ENCODE results near the gene ASXL1.

Gene ASXL1

GRCh38 chr20:32440069-32440757 is 82.1 kb downstream of the ASXL1 start:
- no peak for DNase-seq (ENCODE audit: low read depth, low spot score)

- DNase-seq (ENCODE audit: low read depth, low spot score): no peak
Observed at GRCh38 chr20:32440758-32441078, 82.6 kb downstream of the ASXL1 start.

GRCh38 chr20:32441638-32442037 is 83.5 kb downstream of the ASXL1 start:
- DNase-seq (ENCODE audit: low read depth, low spot score): no peak

- no peak for DNase-seq (ENCODE audit: low read depth, low spot score)
Observed at GRCh38 chr20:32442630-32443373, 84.7 kb downstream of the ASXL1 start.

GRCh38 chr20:32443386-32443974 is 85.3 kb downstream of the ASXL1 start:
- no peak for DNase-seq (ENCODE audit: low read depth, low spot score)

GRCh38 chr20:32444474-32445220 is 86.5 kb downstream of the ASXL1 start:
- no peak for DNase-seq (ENCODE audit: low read depth, low spot score)

- peak; percentile 25 for DNase-seq (ENCODE audit: low read depth, low spot score)
Observed at GRCh38 chr20:32445539-32446273, 87.6 kb downstream of the ASXL1 start.

- DNase-seq (ENCODE audit: low read depth, low spot score): no peak
Observed at GRCh38 chr20:32446301-32447100, 88.4 kb downstream of the ASXL1 start.

- DNase-seq (ENCODE audit: low read depth, low spot score): no peak
Observed at GRCh38 chr20:32447136-32448027, 89.3 kb downstream of the ASXL1 start.

GRCh38 chr20:32448306-32449056 is 90.3 kb downstream of the ASXL1 start:
- no peak for DNase-seq (ENCODE audit: low read depth, low spot score)

- DNase-seq (ENCODE audit: low read depth, low spot score): no peak
Observed at GRCh38 chr20:32449057-32449889, 91.1 kb downstream of the ASXL1 start.

GRCh38 chr20:32449890-32450401 is 91.8 kb downstream of the ASXL1 start:
- DNase-seq (ENCODE audit: low read depth, low spot score): no peak

GRCh38 chr20:32450484-32451061 is 92.4 kb downstream of the ASXL1 start:
- no peak for DNase-seq (ENCODE audit: low read depth, low spot score)

- DNase-seq (ENCODE audit: low read depth, low spot score): no peak
Observed at GRCh38 chr20:32451340-32451681, 93.2 kb downstream of the ASXL1 start.

GRCh38 chr20:32451682-32452461 is 93.7 kb downstream of the ASXL1 start:
- DNase-seq (ENCODE audit: low read depth, low spot score): no peak

- DNase-seq (ENCODE audit: low read depth, low spot score): no peak
Observed at GRCh38 chr20:32452776-32453466, 94.8 kb downstream of the ASXL1 start.

Measured in astrocyte of the hippocampus (primary cell).